GM18499 (cell line): Measurements from ENCODE around the gene DENND4C.
"Not testable (repeated sequence)": the region's sequence is repeated elsewhere in the genome, so short reads cannot be mapped to it uniquely, and the experiment has no call there.

Experiments used
- ATAC-seq: cut with Tn5 transposase; IDR thresholded peaks from one replicate; pipeline ENCODE4 v1.9.1; 2021; ENCODE audit warnings: moderate number of reproducible peaks; ENCODE audit not compliant: insufficient read depth, unreplicated experiment

Gene DENND4C

GRCh38 chr9:19405771-19406170, 175.3 kb downstream of the DENND4C start:
- no peak for ATAC-seq

- no peak for ATAC-seq
Measured at GRCh38 chr9:19408316-19408692, 177.8 kb downstream of the DENND4C start.

- ATAC-seq: peak; percentile 77
Measured at GRCh38 chr9:19408693-19409400, 178.4 kb downstream of the DENND4C start, which contains the start of gene ACER2. TSS of gene ACER2 (plus strand) at chr9:19409009. CDS start at chr9:19409085, 76 bp downstream.

- ATAC-seq: no peak
Measured at GRCh38 chr9:19409401-19410194, 179.1 kb downstream of the DENND4C start.

GRCh38 chr9:19410195-19410503, 179.7 kb downstream of the DENND4C start:
- no peak for ATAC-seq

GRCh38 chr9:19410594-19410993, 180.1 kb downstream of the DENND4C start:
- no peak for ATAC-seq

GRCh38 chr9:19411316-19411715, 180.8 kb downstream of the DENND4C start:
- ATAC-seq: no peak

- ATAC-seq: not testable (repeated sequence)
Measured at GRCh38 chr9:19413456-19413855, 183.0 kb downstream of the DENND4C start.

- ATAC-seq: no peak
Measured at GRCh38 chr9:19416143-19416542, 185.7 kb downstream of the DENND4C start.

- no peak for ATAC-seq
Measured at GRCh38 chr9:19420877-19421276, 190.4 kb downstream of the DENND4C start.
